GM21619 (cell line): ENCODE results near the gene ANO7.

Experiments used
- ATAC-seq: cut with Tn5 transposase; IDR thresholded peaks from one replicate; pipeline ENCODE4 v1.9.1; 2021; ENCODE audit not compliant: unreplicated experiment

ANO7 gene

GRCh38 chr2:241157841-241158545 is 30.5 kb upstream of the ANO7 start:
- ATAC-seq = no peak

- no peak for ATAC-seq
Measured at GRCh38 chr2:241158546-241158900, 30.0 kb upstream of the ANO7 start.

- no peak for ATAC-seq
Measured at GRCh38 chr2:241159116-241159515, 29.4 kb upstream of the ANO7 start.

- ATAC-seq = no peak
Measured at GRCh38 chr2:241160318-241160717, 28.2 kb upstream of the ANO7 start.

- no peak for ATAC-seq
Measured at GRCh38 chr2:241161646-241162281, 26.7 kb upstream of the ANO7 start.

- ATAC-seq = no peak
Measured at GRCh38 chr2:241163601-241164118, 24.8 kb upstream of the ANO7 start.

GRCh38 chr2:241168366-241168765 is 20.1 kb upstream of the ANO7 start:
- ATAC-seq = no peak

GRCh38 chr2:241173557-241173956 is 14.9 kb upstream of the ANO7 start:
- no peak for ATAC-seq

- ATAC-seq = no peak
Measured at GRCh38 chr2:241177526-241178334, 10.7 kb upstream of the ANO7 start.

- no peak for ATAC-seq
Measured at GRCh38 chr2:241178961-241179360, 9.5 kb upstream of the ANO7 start.

- no peak for ATAC-seq
Measured at GRCh38 chr2:241179899-241180298, 8.6 kb upstream of the ANO7 start.

GRCh38 chr2:241180495-241180894 is 8.0 kb upstream of the ANO7 start:
- no peak for ATAC-seq

GRCh38 chr2:241182126-241182525 is 6.4 kb upstream of the ANO7 start:
- no peak for ATAC-seq

- no peak for ATAC-seq
Measured at GRCh38 chr2:241182531-241183133, 5.8 kb upstream of the ANO7 start.

GRCh38 chr2:241183221-241183620 is 5.3 kb upstream of the ANO7 start:
- ATAC-seq = no peak

GRCh38 chr2:241184901-241185300 is 3.6 kb upstream of the ANO7 start:
- ATAC-seq = no peak

GRCh38 chr2:241185961-241186360 is 2.5 kb upstream of the ANO7 start:
- no peak for ATAC-seq

- ATAC-seq = no peak
Measured at GRCh38 chr2:241187101-241187917, 1.2 kb upstream of the ANO7 start.

GRCh38 chr2:241187918-241188234 is 601 bp upstream of the ANO7 start:
- ATAC-seq = no peak

- no peak for ATAC-seq
Measured at GRCh38 chr2:241189093-241189855, 797 bp downstream of the ANO7 start.
